Sigmoid colon (tissue), 7 donors: ENCODE measurements around the gene GGT7. TPM values are rescaled to one million over a fixed set of nuclear protein-coding genes. Genes with fewer than 3 reads are reported as not detected.
"Not testable (repeated sequence)": the region's sequence is repeated elsewhere in the genome, so short reads cannot be mapped to it uniquely, and the experiment has no call there.

Experiments
- DNase-seq: peaks from one replicate; pipeline ENCODE4 v3.0.0-alpha.2; 2019
- H3K27ac ChIP-seq, 4 donors: fragments of 200-600 bp; sonication (generic); one replicate each; pipeline ENCODE4 v1.5.1; 2016 to 2019; ENCODE audit warnings: mild to moderate bottlenecking in 1 of 4
- H3K27me3 ChIP-seq, 3 donors: fragments of 200-600 bp; sonication (generic); one replicate each; pipeline ENCODE4 v1.5.1; 2019; ENCODE audit warnings: mild to moderate bottlenecking in 1 of 3
- H3K36me3 ChIP-seq, 4 donors: fragments of 200-600 bp; sonication (generic); one replicate each; pipeline ENCODE4 v1.5.1; 2016 to 2019
- H3K4me1 ChIP-seq, 4 donors: fragments of 200-600 bp; sonication (generic); one replicate each; pipeline ENCODE4 v1.5.1; 2017 to 2019
- H3K4me3 ChIP-seq, 4 donors: fragments of 200-600 bp; sonication (generic); one replicate each; pipeline ENCODE4 v1.5.1; 2017 to 2019; ENCODE audit warnings: mild to moderate bottlenecking in 2 of 4, moderate library complexity in 1 of 4
- H3K9me3 ChIP-seq, 4 donors: fragments of 200-600 bp in 3 of 4; sonication (generic) in 3 of 4; one replicate each; pipeline versions ENCODE4 v1.5.1 to v1.6.1; 2013 to 2019
- EP300 ChIP-seq, 4 donors: sonication (generic); formaldehyde crosslinking; IDR thresholded peaks; one replicate each; pipeline ENCODE4 v1.6.1; 2017; ENCODE audit warnings: antibody characterized with exemption in 4 of 4
- POLR2A ChIP-seq, 2 donors: fragments of 450-650 bp; IDR thresholded peaks; one replicate each; pipeline ENCODE4 v1.6.1; 2016; ENCODE audit warnings: antibody characterized with exemption in 2 of 2, mild to moderate bottlenecking in 2 of 2, moderate library complexity in 2 of 2
- POLR2AphosphoS5 ChIP-seq, 4 donors: sonication (generic); formaldehyde crosslinking; IDR thresholded peaks; one replicate each; pipeline ENCODE4 v1.6.1; 2017; ENCODE audit warnings: antibody characterized with exemption in 4 of 4
- WGBS, 2 donors: extraction: QIAGEN DNeasy Blood & Tissue Kit; methylation state at CpG; one replicate each; pipeline ENCODE4 v1.1.7; 2013; 5-methylcytosine and 5-hydroxymethylcytosine counted together
- intact Hi-C: fragments of 100-400 bp; cut with DNase I; formaldehyde crosslinking; loops from one replicate; pipeline ENCODE4 v1.15.1; 2023
- polyA plus RNA-seq, 3 donors: library from polyadenylated mRNA; stranded (reverse); fragments of 200-250 nt; gene quantifications; one replicate each; pipeline ENCODE4 v1.2.3, GENCODE V29; 2013
- total RNA-seq, 4 donors: library from RNA; depleted of rRNA; stranded (reverse); fragments of >200 nt; gene quantifications; one replicate each; pipeline ENCODE4 v1.1.0, GENCODE V29; 2016
- TF ChIP-seq, protein P1 (sequence below), 4 experiments: fragments of 450-650 bp in 3 of 4; fragments of 200-600 bp in 1 of 4; IDR thresholded peaks; one replicate each; pipeline ENCODE4 v1.5.1; 2016 to 2019; ENCODE audit warnings: antibody characterized with exemption in 4 of 4, mild to moderate bottlenecking in 3 of 4, moderate library complexity in 2 of 4
- donor health status: healthy with polysubstance abuse.
- donor health status: Bipolar disorder and iron deficiency.
- donor health status: healthy.

The GGT7 gene
- total and polyA plus RNA-seq, 7 donors, result 1.8 to 23.8 (median 12.4) TPM

- peaks cover under 1 to 15% (median 10%) of the 10 kb centered on the region in 4 donors for H3K36me3 ChIP-seq
- WGBS, 2 donors, result 27 to 66% methylated on average over 4 of the region's 4 CpGs
- no peaks in the 10 kb centered on the region for H3K4me1 ChIP-seq
- no peak for DNase-seq
- TF ChIP-seq, protein P1, sequence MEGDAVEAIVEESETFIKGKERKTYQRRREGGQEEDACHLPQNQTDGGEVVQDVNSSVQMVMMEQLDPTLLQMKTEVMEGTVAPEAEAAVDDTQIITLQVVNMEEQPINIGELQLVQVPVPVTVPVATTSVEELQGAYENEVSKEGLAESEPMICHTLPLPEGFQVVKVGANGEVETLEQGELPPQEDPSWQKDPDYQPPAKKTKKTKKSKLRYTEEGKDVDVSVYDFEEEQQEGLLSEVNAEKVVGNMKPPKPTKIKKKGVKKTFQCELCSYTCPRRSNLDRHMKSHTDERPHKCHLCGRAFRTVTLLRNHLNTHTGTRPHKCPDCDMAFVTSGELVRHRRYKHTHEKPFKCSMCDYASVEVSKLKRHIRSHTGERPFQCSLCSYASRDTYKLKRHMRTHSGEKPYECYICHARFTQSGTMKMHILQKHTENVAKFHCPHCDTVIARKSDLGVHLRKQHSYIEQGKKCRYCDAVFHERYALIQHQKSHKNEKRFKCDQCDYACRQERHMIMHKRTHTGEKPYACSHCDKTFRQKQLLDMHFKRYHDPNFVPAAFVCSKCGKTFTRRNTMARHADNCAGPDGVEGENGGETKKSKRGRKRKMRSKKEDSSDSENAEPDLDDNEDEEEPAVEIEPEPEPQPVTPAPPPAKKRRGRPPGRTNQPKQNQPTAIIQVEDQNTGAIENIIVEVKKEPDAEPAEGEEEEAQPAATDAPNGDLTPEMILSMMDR (IDR thresholded peaks at IDR 0.05), result no peak
- TF ChIP-seq POLR2A (IDR thresholded peaks at IDR 0.05) (no peak), POLR2AphosphoS5 (IDR thresholded peaks at IDR 0.05) (no peak), EP300 (IDR thresholded peaks at IDR 0.05) (no peak)
- H3K9me3 ChIP-seq, result no peaks in the 10 kb centered on the region
- H3K27ac ChIP-seq, result no peak overlapping the region
- intact Hi-C loops, result no loop called here
- H3K27me3 ChIP-seq, result no peaks in the 10 kb centered on the region
- no peak overlapping the region for H3K4me3 ChIP-seq
Observed at GRCh38 chr20:34915749-34916455, 43.2 kb upstream of the GGT7 start.

- 44 to 84% methylated on average over 4 of the region's 4 CpGs for WGBS, 2 donors
- H3K9me3 ChIP-seq, result no peaks in the 10 kb centered on the region
- no peak overlapping the region for H3K4me3 ChIP-seq
- TF ChIP-seq POLR2AphosphoS5 (IDR thresholded peaks at IDR 0.05) (no peak), EP300 (IDR thresholded peaks at IDR 0.05) (no peak), POLR2A (IDR thresholded peaks at IDR 0.05) (no peak)
- TF ChIP-seq, protein P1 (IDR thresholded peaks at IDR 0.05), result no peak
- DNase-seq, result no peak
- H3K36me3 ChIP-seq, result peaks cover 0 to 11% (median 7%) of the 10 kb centered on the region in 4 donors
- intact Hi-C loops, result no loop called here
- H3K27me3 ChIP-seq, result no peaks in the 10 kb centered on the region
- no peaks in the 10 kb centered on the region for H3K4me1 ChIP-seq
- no peak overlapping the region for H3K27ac ChIP-seq
Observed at GRCh38 chr20:34915131-34915530, 42.5 kb upstream of the GGT7 start.

DNA sequence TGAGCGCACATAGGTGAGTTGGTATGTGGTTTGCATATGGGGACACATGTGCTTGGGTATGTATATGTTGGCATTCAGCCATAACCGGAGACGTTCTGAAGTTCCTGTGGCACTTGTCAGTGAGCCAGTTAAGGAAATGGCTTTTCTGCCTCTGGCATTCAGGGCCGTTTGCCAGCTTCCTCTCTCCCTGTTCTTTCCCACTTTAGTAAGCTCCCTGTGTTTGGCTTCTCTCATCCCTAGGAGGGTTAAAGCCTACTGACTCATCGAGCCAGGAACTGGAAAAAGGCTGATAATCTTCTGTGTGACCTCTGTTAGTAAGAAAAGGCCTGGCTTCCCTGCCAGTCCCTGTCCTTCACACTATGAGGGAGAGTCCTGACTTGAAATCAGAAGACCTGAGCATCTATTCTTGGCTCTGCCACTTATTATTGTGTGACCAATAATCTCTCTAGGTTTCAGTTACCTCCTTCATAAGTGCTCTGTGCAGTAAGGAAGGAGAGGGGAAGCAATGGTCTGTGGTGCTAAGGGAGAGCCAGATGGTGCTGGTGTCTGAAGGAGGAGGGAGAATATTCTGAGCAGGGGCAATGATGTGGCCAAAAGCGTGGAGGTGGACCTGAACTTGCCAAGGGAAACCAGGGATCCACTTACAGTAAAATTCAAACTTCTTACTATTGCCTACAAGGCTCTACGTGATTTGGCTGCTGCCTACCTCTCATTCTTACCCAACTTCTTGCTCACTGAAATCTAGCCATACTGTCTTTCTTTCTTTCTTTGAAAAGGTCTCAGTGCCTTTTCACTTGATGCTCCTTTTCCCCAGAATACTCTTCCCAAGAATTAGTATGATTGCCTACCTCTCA lies 35.2 kb upstream of the GGT7 start:
- intact Hi-C loops, result no loop called here
- H3K4me3 ChIP-seq, result no peak overlapping the region
- TF ChIP-seq POLR2A (IDR thresholded peaks at IDR 0.05) (no peak), EP300 (IDR thresholded peaks at IDR 0.05) (no peak), POLR2AphosphoS5 (IDR thresholded peaks at IDR 0.05) (no peak)
- TF ChIP-seq, protein P1 (IDR thresholded peaks at IDR 0.05), result no peak
- no peaks in the 10 kb centered on the region for H3K9me3 ChIP-seq
- H3K27ac ChIP-seq, result peak overlapping the region; percentile 33 to 54 (median 46)
- DNase-seq, result no peak
- no peaks in the 10 kb centered on the region for H3K27me3 ChIP-seq
- peaks cover 0 to 14% (median 13%) of the 10 kb centered on the region in 4 donors for H3K4me1 ChIP-seq
- no peaks in the 10 kb centered on the region for H3K36me3 ChIP-seq
- WGBS, 2 donors, result 25 to 33% methylated on average over 7 of the region's 7 CpGs

- intact Hi-C loops, result no loop called here
- WGBS, 2 donors, result 35 to 63% methylated on average over 3 of the region's 3 CpGs
- H3K4me1 ChIP-seq, result peaks cover 0 to 14% (median 13%) of the 10 kb centered on the region in 4 donors
- H3K9me3 ChIP-seq, result no peaks in the 10 kb centered on the region
- no peak for TF ChIP-seq POLR2AphosphoS5 (IDR thresholded peaks at IDR 0.05)
- TF ChIP-seq, protein P1 (IDR thresholded peaks at IDR 0.05), result no peak
- no peak for TF ChIP-seq POLR2A (IDR thresholded peaks at IDR 0.05)
- TF ChIP-seq EP300 (IDR thresholded peaks at IDR 0.05), result no peak
- DNase-seq, result no peak
- no peak overlapping the region for H3K4me3 ChIP-seq
- H3K36me3 ChIP-seq, result peaks cover 0 to 6% (median 0%) of the 10 kb centered on the region in 4 donors
- no peaks in the 10 kb centered on the region for H3K27me3 ChIP-seq
- H3K27ac ChIP-seq, result no peak overlapping the region
Observed at GRCh38 chr20:34904202-34904621, 31.6 kb upstream of the GGT7 start.

- H3K36me3 ChIP-seq, H3K4me3 ChIP-seq, H3K9me3 ChIP-seq, DNase-seq, H3K27me3 ChIP-seq, intact Hi-C loops, H3K27ac ChIP-seq: not testable (repeated sequence)
- H3K4me1 ChIP-seq, result peaks cover 0 to 22% (median 17%) of the 10 kb centered on the region in 4 donors
- WGBS, 2 donors, result 93 to 94% methylated on average over 26 of the region's 26 CpGs
Observed at GRCh38 chr20:34898731-34899130, 26.1 kb upstream of the GGT7 start.

GRCh38 chr20:34898129-34898528 lies 25.5 kb upstream of the GGT7 start:
- 61 to 87% methylated on average over 2 to 3 of the region's 3 CpGs for WGBS, 2 donors
- H3K27ac ChIP-seq, intact Hi-C loops, H3K9me3 ChIP-seq, H3K4me3 ChIP-seq, H3K36me3 ChIP-seq, H3K27me3 ChIP-seq, DNase-seq: not testable (repeated sequence)
- H3K4me1 ChIP-seq, result peaks cover 0 to 22% (median 17%) of the 10 kb centered on the region in 4 donors
